Panc1 (cell line): ENCODE results near the gene SERPINF2.

ENCODE experiments used
- CTCF ChIP-seq: fragments of 450-650 bp; IDR thresholded peaks from 2 replicates; pipeline ENCODE4 v1.5.1; 2017; ENCODE audit warnings: mild to moderate bottlenecking
- POLR2AphosphoS5 ChIP-seq: IDR thresholded peaks from 2 replicates; pipeline ENCODE4 v1.6.1; 2012; ENCODE audit warnings: mild to moderate bottlenecking, low read depth, low read length, moderate library complexity
- SIN3A ChIP-seq: IDR thresholded peaks from 2 replicates; pipeline ENCODE4 v1.6.1; 2012; ENCODE audit warnings: low read depth, mild to moderate bottlenecking, low read length, moderate library complexity, borderline replicate concordance; ENCODE audit not compliant: insufficient read depth
- TCF7L2 ChIP-seq: IDR thresholded peaks from 2 replicates; pipeline ENCODE4 v1.6.1; 2011; ENCODE audit warnings: mild to moderate bottlenecking, low read depth, low read length, inconsistent platforms
- TF ChIP-seq, protein P1 (sequence below), 2 experiments: IDR thresholded peaks; 2 replicates each; pipeline ENCODE4 v1.6.1; 2011 to 2012; ENCODE audit warnings: low read depth in 2 of 2, control low read depth in 1 of 2, low read length in 1 of 2, mild to moderate bottlenecking in 1 of 2, moderate library complexity in 1 of 2; ENCODE audit not compliant: insufficient read depth in 1 of 2

DNA sequence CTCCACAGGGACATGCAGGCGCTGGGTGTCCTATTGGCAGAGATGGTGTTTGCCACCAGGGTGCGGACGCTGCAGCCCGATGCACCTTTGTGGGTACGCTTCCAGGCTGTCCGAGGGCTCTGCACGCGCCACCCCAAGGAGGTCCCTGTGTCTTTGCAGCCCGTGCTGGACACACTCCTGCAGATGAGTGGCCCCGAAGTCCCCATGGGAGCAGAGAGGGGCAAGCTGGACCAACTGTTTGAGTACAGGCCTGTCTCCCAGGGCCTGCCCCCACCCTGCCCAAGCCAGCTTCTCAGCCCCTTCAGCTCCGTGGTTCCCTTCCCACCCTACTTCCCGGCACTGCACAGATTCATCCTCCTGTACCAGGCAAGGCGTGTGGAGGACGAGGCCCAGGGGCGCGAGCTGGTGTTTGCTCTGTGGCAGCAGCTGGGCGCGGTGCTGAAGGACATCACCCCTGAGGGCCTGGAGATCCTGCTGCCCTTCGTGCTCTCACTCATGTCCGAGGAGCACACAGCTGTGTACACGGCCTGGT, 15.3 kb upstream of the SERPINF2 start:
- TF ChIP-seq CTCF (no peak), POLR2AphosphoS5 (no peak), SIN3A (no peak), TCF7L2 (no peak)
- TF ChIP-seq, protein P1, sequence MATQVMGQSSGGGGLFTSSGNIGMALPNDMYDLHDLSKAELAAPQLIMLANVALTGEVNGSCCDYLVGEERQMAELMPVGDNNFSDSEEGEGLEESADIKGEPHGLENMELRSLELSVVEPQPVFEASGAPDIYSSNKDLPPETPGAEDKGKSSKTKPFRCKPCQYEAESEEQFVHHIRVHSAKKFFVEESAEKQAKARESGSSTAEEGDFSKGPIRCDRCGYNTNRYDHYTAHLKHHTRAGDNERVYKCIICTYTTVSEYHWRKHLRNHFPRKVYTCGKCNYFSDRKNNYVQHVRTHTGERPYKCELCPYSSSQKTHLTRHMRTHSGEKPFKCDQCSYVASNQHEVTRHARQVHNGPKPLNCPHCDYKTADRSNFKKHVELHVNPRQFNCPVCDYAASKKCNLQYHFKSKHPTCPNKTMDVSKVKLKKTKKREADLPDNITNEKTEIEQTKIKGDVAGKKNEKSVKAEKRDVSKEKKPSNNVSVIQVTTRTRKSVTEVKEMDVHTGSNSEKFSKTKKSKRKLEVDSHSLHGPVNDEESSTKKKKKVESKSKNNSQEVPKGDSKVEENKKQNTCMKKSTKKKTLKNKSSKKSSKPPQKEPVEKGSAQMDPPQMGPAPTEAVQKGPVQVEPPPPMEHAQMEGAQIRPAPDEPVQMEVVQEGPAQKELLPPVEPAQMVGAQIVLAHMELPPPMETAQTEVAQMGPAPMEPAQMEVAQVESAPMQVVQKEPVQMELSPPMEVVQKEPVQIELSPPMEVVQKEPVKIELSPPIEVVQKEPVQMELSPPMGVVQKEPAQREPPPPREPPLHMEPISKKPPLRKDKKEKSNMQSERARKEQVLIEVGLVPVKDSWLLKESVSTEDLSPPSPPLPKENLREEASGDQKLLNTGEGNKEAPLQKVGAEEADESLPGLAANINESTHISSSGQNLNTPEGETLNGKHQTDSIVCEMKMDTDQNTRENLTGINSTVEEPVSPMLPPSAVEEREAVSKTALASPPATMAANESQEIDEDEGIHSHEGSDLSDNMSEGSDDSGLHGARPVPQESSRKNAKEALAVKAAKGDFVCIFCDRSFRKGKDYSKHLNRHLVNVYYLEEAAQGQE (IDR thresholded peaks at IDR 0.05; ENCODE audit: insufficient read depth in 1 of 2, low read depth in 2 of 2, low read length in 1 of 2), result no peak
